H1 (cell line): ENCODE data around the gene FMO3. TPM values are rescaled to one million over a fixed set of nuclear protein-coding genes. Genes with fewer than 3 reads are reported as not detected.

Experiments
- CTCF ChIA-PET: fragments of 300-600 bp; sonication (Branson Sonifier 250); formaldehyde crosslinking; loops from one replicate; lab custom pipeline; 2021; ENCODE audit not compliant: partially characterized antibody; lab: Charles Lee
- POLR2A ChIA-PET: fragments of 300-600 bp; sonication (Branson Sonifier 250); formaldehyde crosslinking; loops from one replicate; lab custom pipeline; 2021; ENCODE audit warnings: inconsistent platforms; ENCODE audit not compliant: partially characterized antibody; lab: Charles Lee
- DNase-seq, 2 experiments: peaks; one replicate each; pipeline versions ENCODE4 v3.0.0 to v3.0.0-alpha.2; 2010 to 2022; ENCODE audit warnings: low spot score in 2 of 2, low read depth in 1 of 2, mixed read lengths in 1 of 2
- FAIRE-seq: peaks from 2 replicates; lab custom pipeline; 2011; peaks lifted over from hg19 to GRCh38; lab: Jason Lieb, UNC
- H2AFZ ChIP-seq: 2 replicates; pipeline ENCODE4 v1.8.1; 2012; ENCODE audit warnings: low read length, inconsistent platforms
- H2AK5ac ChIP-seq: 2 replicates; pipeline ENCODE4 v1.6.1; 2013; ENCODE audit warnings: low read depth, low read length
- H2BK120ac ChIP-seq: replicated peaks from 2 replicates; pipeline ENCODE3; 2013; ENCODE audit warnings: low read depth, low read length, inconsistent platforms
- H2BK12ac ChIP-seq: 2 replicates; pipeline ENCODE4 v1.6.1; 2013; ENCODE audit warnings: low read depth, low read length
- H2BK15ac ChIP-seq: 2 replicates; pipeline ENCODE4 v1.6.1; 2013; ENCODE audit warnings: low read length
- H2BK20ac ChIP-seq: 2 replicates; pipeline ENCODE4 v1.6.1; 2013; ENCODE audit warnings: low read length
- H2BK5ac ChIP-seq: 2 replicates; pipeline ENCODE4 v1.6.1; 2013; ENCODE audit warnings: low read depth, low read length
- H3K14ac ChIP-seq: 2 replicates; pipeline ENCODE4 v1.6.1; 2013; ENCODE audit warnings: inconsistent platforms; ENCODE audit not compliant: insufficient read length
- H3K18ac ChIP-seq: 2 replicates; pipeline ENCODE4 v1.6.1; 2013; ENCODE audit warnings: low read length; ENCODE audit errors: extremely low read depth
- H3K23ac ChIP-seq: 2 replicates; pipeline ENCODE4 v1.6.1; 2013; ENCODE audit warnings: inconsistent platforms; ENCODE audit not compliant: insufficient read length
- H3K23me2 ChIP-seq: 2 replicates; pipeline ENCODE4 v1.6.1; 2013; ENCODE audit warnings: low read depth, low read length
- H3K27ac ChIP-seq: 2 replicates; pipeline ENCODE4 v1.6.1; 2011; ENCODE audit warnings: low read depth, low read length, inconsistent platforms
- H3K27me3 ChIP-seq, 4 experiments: replicated peaks in 1 of 4; 1 replicate in 1 of 4; 2 replicates in 3 of 4; pipeline versions ENCODE4 v1.6.1 to v1.8.1; 2011 to 2013; ENCODE audit warnings: low read length in 3 of 4, mild to moderate bottlenecking in 3 of 4, inconsistent platforms in 2 of 4, mixed read lengths in 2 of 4, moderate library complexity in 1 of 4; ENCODE audit not compliant: control insufficient read depth in 3 of 4, insufficient read depth in 3 of 4; ENCODE audit errors: extremely low read depth in 1 of 4
- H3K36me3 ChIP-seq, 4 experiments: 2 replicates each; pipeline versions ENCODE4 v1.6.1 to v1.8.1; 2011 to 2013; ENCODE audit warnings: mild to moderate bottlenecking in 4 of 4, low read length in 3 of 4, moderate library complexity in 2 of 4, control low read depth in 1 of 4, inconsistent platforms in 1 of 4; ENCODE audit not compliant: insufficient read depth in 4 of 4, control insufficient read depth in 2 of 4
- H3K4ac ChIP-seq: replicated peaks from 2 replicates; pipeline ENCODE3; 2013; ENCODE audit warnings: low read length, low read depth, mixed read lengths, inconsistent platforms; ENCODE audit not compliant: insufficient read length
- H3K4me1 ChIP-seq, 4 experiments: replicated peaks in 1 of 4; 1 replicate in 1 of 4; 2 replicates in 3 of 4; pipeline versions ENCODE4 v1.6.1 to v1.8.1; 2011 to 2013; ENCODE audit warnings: low read length in 3 of 4, inconsistent platforms in 2 of 4, mixed read lengths in 1 of 4; ENCODE audit not compliant: insufficient read depth in 4 of 4, control insufficient read depth in 3 of 4
- H3K4me2 ChIP-seq, 2 experiments: 2 replicates each; pipeline versions ENCODE4 v1.6.1 to v1.8.1; 2011 to 2013; ENCODE audit warnings: low read depth in 2 of 2, low read length in 2 of 2, control low read depth in 1 of 2, inconsistent platforms in 1 of 2, mild to moderate bottlenecking in 1 of 2; ENCODE audit not compliant: insufficient read depth in 1 of 2
- H3K4me3 ChIP-seq, 4 experiments: fragments of 200-600, 300-600 bp in 1 of 4; sonication (generic), shearing (Covaris generic), sonication (Bioruptor Twin) in 1 of 4; 2 replicates each; pipeline versions ENCODE4 v1.5.1 to v1.8.1; 2011 to 2016; ENCODE audit warnings: low read length in 4 of 4, low read depth in 3 of 4, control low read depth in 2 of 4, inconsistent platforms in 2 of 4, mild to moderate bottlenecking in 2 of 4, mixed read lengths in 1 of 4, moderate library complexity in 1 of 4; ENCODE audit not compliant: insufficient read depth in 2 of 4; ENCODE audit errors: extremely low read depth in 1 of 4
- H3K56ac ChIP-seq: replicated peaks from 2 replicates; pipeline ENCODE3; 2013; ENCODE audit warnings: low read depth, mild to moderate bottlenecking, mixed read lengths, low read length, inconsistent platforms; ENCODE audit not compliant: insufficient read length
- H3K79me1 ChIP-seq: 2 replicates; pipeline ENCODE4 v1.6.1; 2013; ENCODE audit warnings: low read depth, low read length, control low read depth
- H3K79me2 ChIP-seq, 2 experiments: 2 replicates each; pipeline versions ENCODE4 v1.6.1 to v1.8.1; 2012 to 2013; ENCODE audit warnings: low read length in 2 of 2, mild to moderate bottlenecking in 2 of 2, inconsistent platforms in 1 of 2; ENCODE audit not compliant: insufficient read depth in 2 of 2, control insufficient read depth in 1 of 2
- H3K9ac ChIP-seq, 4 experiments: replicated peaks in 1 of 4; 1 replicate in 1 of 4; 2 replicates in 3 of 4; pipeline versions ENCODE4 v1.6.1 to v1.8.1; 2011 to 2013; ENCODE audit warnings: low read depth in 3 of 4, low read length in 3 of 4, control low read depth in 2 of 4, mild to moderate bottlenecking in 2 of 4, moderate library complexity in 2 of 4, inconsistent platforms in 1 of 4; ENCODE audit errors: extremely low read depth in 1 of 4
- H3K9me3 ChIP-seq, 2 experiments: 2 replicates each; pipeline versions ENCODE4 v1.6.1 to v1.8.1; 2012 to 2013; ENCODE audit warnings: mild to moderate bottlenecking in 2 of 2, moderate library complexity in 2 of 2, control low read depth in 1 of 2, inconsistent platforms in 1 of 2, low read depth in 1 of 2, low read length in 1 of 2, mixed read lengths in 1 of 2; ENCODE audit not compliant: insufficient read depth in 2 of 2
- H4K20me1 ChIP-seq, 2 experiments: replicated peaks in 1 of 2; 2 replicates each; pipeline versions ENCODE3 to v1.8.1; 2011 to 2013; ENCODE audit warnings: inconsistent platforms in 2 of 2, low read length in 2 of 2, mild to moderate bottlenecking in 1 of 2; ENCODE audit not compliant: insufficient read depth in 2 of 2, control insufficient read depth in 1 of 2
- H4K5ac ChIP-seq: 2 replicates; pipeline ENCODE4 v1.6.1; 2013; ENCODE audit warnings: low read length, low read depth, mixed read lengths, inconsistent platforms; ENCODE audit not compliant: insufficient read length
- H4K8ac ChIP-seq: 2 replicates; pipeline ENCODE4 v1.8.0; 2013; ENCODE audit warnings: mild to moderate bottlenecking, moderate library complexity, low read length, inconsistent platforms; ENCODE audit not compliant: insufficient read depth; ENCODE audit errors: extremely low read depth
- H4K91ac ChIP-seq: replicated peaks from 2 replicates; pipeline ENCODE3; 2013; ENCODE audit warnings: low read length, mixed read lengths, inconsistent platforms; ENCODE audit not compliant: insufficient read length
- ASH2L ChIP-seq: fragments of 200-600, 300-600 bp; sonication (generic); IDR thresholded peaks from one replicate; pipeline ENCODE4 v1.7.1; 2017; ENCODE audit warnings: low read length
- ATF2 ChIP-seq: IDR thresholded peaks from 2 replicates; pipeline ENCODE4 v1.6.1; 2012; ENCODE audit warnings: low read length, inconsistent platforms
- ATF3 ChIP-seq: IDR thresholded peaks from 2 replicates; pipeline ENCODE4 v1.6.1; 2011; ENCODE audit warnings: low read depth, mild to moderate bottlenecking, low read length; ENCODE audit not compliant: insufficient read depth
- GTF2F1 ChIP-seq: IDR thresholded peaks from 2 replicates; pipeline ENCODE4 v1.6.1; 2012; ENCODE audit warnings: low read depth, low read length, improper control_type of control experiment, borderline replicate concordance
- MAFK ChIP-seq: IDR thresholded peaks from 2 replicates; pipeline ENCODE4 v1.6.1; 2012; ENCODE audit warnings: low read depth, mild to moderate bottlenecking, improper control_type of control experiment, low read length
- RNF2 ChIP-seq: fragments of 200-900, 300-1000 bp; sonication (generic); IDR thresholded peaks from 2 replicates; pipeline ENCODE4 v1.7.1; 2016; ENCODE audit warnings: borderline replicate concordance, low read depth, mild to moderate bottlenecking, antibody characterized with exemption, low read length; ENCODE audit not compliant: poor library complexity, severe bottlenecking; ENCODE audit errors: missing control alignments
- SIN3A ChIP-seq, 2 experiments: IDR thresholded peaks in 1 of 2; conservative IDR thresholded peaks in 1 of 2; 2 replicates each; pipeline ENCODE4 v1.6.1; 2011 to 2012; ENCODE audit warnings: low read length in 2 of 2, improper control_type of control experiment in 1 of 2, low read depth in 1 of 2, mild to moderate bottlenecking in 1 of 2
- SIX5 ChIP-seq: IDR thresholded peaks from 2 replicates; pipeline ENCODE4 v1.6.1; 2011; ENCODE audit warnings: mild to moderate bottlenecking, low read depth, low read length
- SP1 ChIP-seq: IDR thresholded peaks from 2 replicates; pipeline ENCODE4 v1.6.1; 2011; ENCODE audit warnings: low read depth, low read length
- TBP ChIP-seq: IDR thresholded peaks from 2 replicates; pipeline ENCODE4 v1.6.1; 2011; ENCODE audit warnings: low read depth, low read length, improper control_type of control experiment
- TCF12 ChIP-seq: IDR thresholded peaks from 2 replicates; pipeline ENCODE4 v1.6.1; 2011; ENCODE audit warnings: low read depth, mild to moderate bottlenecking, low read length
- ZNF274 ChIP-seq: IDR thresholded peaks from 2 replicates; pipeline ENCODE4 v1.7.0; 2012; ENCODE audit warnings: low read length, borderline replicate concordance; ENCODE audit errors: extremely low read depth
- WGBS, 2 experiments: shearing (Covaris generic) in 1 of 2; methylation state at CpG; one replicate each; pipeline versions ENCODE4 v1.1.6 to v1.1.7; 2013 to 2015; ENCODE audit warnings: low lambda C conversion rate in 2 of 2, mixed read lengths in 2 of 2, inconsistent platforms in 1 of 2, low coverage in 1 of 2, missing lambda C conversion rate in 1 of 2; ENCODE audit not compliant: insufficient replicate concordance in 2 of 2, insufficient coverage in 1 of 2, insufficient read length in 1 of 2; ENCODE audit errors: extremely low coverage in 1 of 2, missing lambda C conversion rate in 1 of 2; 5-methylcytosine and 5-hydroxymethylcytosine counted together
- polyA plus RNA-seq, 7 experiments: library from polyadenylated mRNA; depleted of rRNA in 3 of 7; stranded (reverse) in 5 of 7; unstranded in 2 of 7; fragments of >200 nt in 5 of 7; fragments of 200-250 nt in 2 of 7; gene quantifications; 1 replicate in 5 of 7; 2 replicates in 1 of 7; 4 replicates in 1 of 7; pipeline versions ENCODE4 v1.2.1 to v1.2.3, GENCODE V29; 2011 to 2013; ENCODE audit warnings: missing spikeins in 2 of 7, mixed read lengths in 2 of 7
- total RNA-seq: library from RNA; stranded (reverse); fragmentation: NEBNext Ultra II Directional; extraction: Animal tissue kit (Norgen Biotek cat#: 25700); gene quantifications from 2 replicates; pipeline ENCODE4 v1.2.1, GENCODE V29; 2021

Gene FMO3
- total and polyA plus RNA-seq, 2 of the 8 experiments (the other 6 are each of a cell fraction or from before 2014, with no cell fraction given): not detected

GRCh38 chr1:171152549-171152948, 61.8 kb downstream of the FMO3 start:
- Histone ChIP-seq H3K4me2 (no peak overlapping the region), H3K56ac (no peak overlapping the region), H4K91ac (no peak overlapping the region), H3K79me1 (no peaks in the 10 kb centered on the region), H2BK15ac (no peak overlapping the region), H2BK12ac (no peak overlapping the region), H3K4me3 (no peak overlapping the region), H2AK5ac (no peak overlapping the region), H3K23me2 (no peaks in the 10 kb centered on the region), H3K9me3 (no peaks in the 10 kb centered on the region), H3K4me1 (no peaks in the 10 kb centered on the region), H3K27ac (no peak overlapping the region), H2BK5ac (no peak overlapping the region), H3K18ac (no peak overlapping the region), H2BK20ac (no peak overlapping the region), H3K79me2 (no peaks in the 10 kb centered on the region), H3K27me3 (no peaks in the 10 kb centered on the region), H3K36me3 (no peaks in the 10 kb centered on the region; a peak in 1 of 8 replicates), H2AFZ (no peak overlapping the region), H3K23ac (no peak overlapping the region), H3K4ac (no peak overlapping the region), H3K14ac (no peak overlapping the region), H4K8ac (no peak overlapping the region), H3K9ac (no peak overlapping the region), H4K20me1 (no peaks in the 10 kb centered on the region), H4K5ac (no peak overlapping the region), H2BK120ac (no peak overlapping the region)
- DNase-seq: no peak
- WGBS, 2 experiments: 91% methylated on average over 2 of the region's 2 CpGs; no CpG with 5 or more reads in 1 of the 2 experiments
- ChIA-PET CTCF (interaction anchor here (1.3 kb wide), 1 partner anchor 14 kb away, joined by 4 read pairs; no protein-coding TSS in a partner anchor), POLR2A (no interaction called here)
- FAIRE-seq: no peak
- TF ChIP-seq MAFK: no peak
- no peak for TF ChIP-seq SP1
- no peak for TF ChIP-seq GTF2F1
- TF ChIP-seq SIN3A (conservative IDR thresholded peaks at IDR 0.05 in 1 of 2, IDR thresholded peaks at IDR 0.05 in 1 of 2; ENCODE audit: low read depth in 1 of 2, low read length in 2 of 2): no peak
- no peak for TF ChIP-seq ASH2L
- no peak for TF ChIP-seq ZNF274
- no peak for TF ChIP-seq RNF2
- no peak for TF ChIP-seq ATF3
- TF ChIP-seq SIX5: no peak
- no peak for TF ChIP-seq ATF2
- TF ChIP-seq TBP: no peak
- no peak for TF ChIP-seq TCF12
